Measurements from ENCODE around the gene VASN.

GRCh38 chr16:4361944-4362311 lies 9.7 kb upstream of the VASN start:
- no peak for TF ChIP-seq CTCF (conservative IDR thresholded peaks at IDR 0.05; ENCODE audit: low read depth, low read length)
- no peak for TF ChIP-seq EZH2 (IDR thresholded peaks at IDR 0.05; ENCODE audit: borderline replicate concordance, low read depth, low read length, poor library complexity, severe bottlenecking)

Data from A673 (cell line).